NB4 (cell line): ENCODE results near the gene SEC31A.

Experiments used
- DNase-seq: peaks from one replicate; pipeline ENCODE4 v3.0.0; 2010; ENCODE audit warnings: low read depth
- H3K4me3 ChIP-seq: one replicate; pipeline ENCODE4 v1.5.1; 2011; ENCODE audit warnings: mild to moderate bottlenecking, low read depth, low read length, moderate library complexity
- CTCF ChIP-seq: IDR thresholded peaks from one replicate; pipeline ENCODE4 v1.5.1; 2012; ENCODE audit warnings: low read depth, low read length
- MAX ChIP-seq: IDR thresholded peaks from 2 replicates; pipeline ENCODE4 v1.6.1; 2011; ENCODE audit warnings: low read depth, low read length
- MYC ChIP-seq: IDR thresholded peaks from 2 replicates; pipeline ENCODE4 v1.6.1; 2011; ENCODE audit warnings: low read depth, low read length
- POLR2A ChIP-seq: IDR thresholded peaks from 2 replicates; pipeline ENCODE4 v1.6.1; 2011; ENCODE audit warnings: mild to moderate bottlenecking; ENCODE audit not compliant: insufficient read length; ENCODE audit errors: extremely low read depth

The SEC31A gene

GRCh38 chr4:82775243-82775642 lies 115.7 kb downstream of the SEC31A start:
- TF ChIP-seq POLR2A (no peak), MAX (no peak), MYC (no peak), CTCF (no peak)
- H3K4me3 ChIP-seq = no peak overlapping the region
- no peak for DNase-seq

GRCh38 chr4:82774711-82775171 lies 116.2 kb downstream of the SEC31A start:
- no peak for DNase-seq
- TF ChIP-seq POLR2A (no peak), MAX (no peak), MYC (no peak), CTCF (no peak)
- H3K4me3 ChIP-seq = no peak overlapping the region

GRCh38 chr4:82773057-82773456 lies 117.9 kb downstream of the SEC31A start:
- DNase-seq = no peak
- no peak overlapping the region for H3K4me3 ChIP-seq
- no peak for TF ChIP-seq MYC
- TF ChIP-seq POLR2A = no peak
- TF ChIP-seq CTCF = no peak
- no peak for TF ChIP-seq MAX

- no peak for DNase-seq
- no peak overlapping the region for H3K4me3 ChIP-seq
- TF ChIP-seq MYC (no peak), CTCF (no peak), MAX (no peak), POLR2A (no peak)
Observed at GRCh38 chr4:82770607-82771006, 120.3 kb downstream of the SEC31A start.
